ENCODE measurements around the gene CYFIP1. TPM values are rescaled to one million over a fixed set of nuclear protein-coding genes. Genes with fewer than 3 reads are reported as not detected.

The CYFIP1 gene
- total and polyA plus RNA-seq, 7 donors, result 45.0 to 99.6 (median 69.8) TPM

DNA sequence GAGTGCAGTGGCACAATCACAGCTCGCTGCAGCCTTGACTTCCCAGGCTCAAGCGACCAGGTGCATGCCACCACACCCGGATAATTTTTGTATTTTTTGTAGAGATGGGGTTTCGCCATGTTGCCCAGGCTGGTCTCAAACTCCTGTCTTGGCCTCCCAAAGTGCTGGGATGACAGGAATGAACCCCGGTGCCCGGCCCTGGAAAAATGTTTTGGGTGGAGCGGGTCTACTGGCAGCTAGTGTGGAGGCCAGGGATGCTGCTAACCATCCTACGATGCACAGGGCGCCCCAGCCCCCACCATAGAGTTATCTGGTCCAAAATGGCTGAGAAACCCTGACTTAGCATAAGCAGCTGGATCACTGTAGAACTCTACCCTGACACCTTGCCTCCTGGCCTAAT, 106.3 kb downstream of the CYFIP1 start:
- Histone ChIP-seq H3K4me1 (peaks cover 0 to 6% (median 2%) of the 10 kb centered on the region in 4 donors), H3K36me3 (peaks cover 19 to 100% (median 72%) of the 10 kb centered on the region in 4 donors), H3K27ac (no peak overlapping the region), H3K9me3 (no peaks in the 10 kb centered on the region), H3K4me3 (no peak overlapping the region), H3K27me3 (no peaks in the 10 kb centered on the region)
- intact Hi-C loops (cut with DNase I), result no loop called here
- no peak for DNase-seq
- WGBS, 2 donors, result 93 to 97% methylated on average over 9 of the region's 9 CpGs
- no peak for TF ChIP-seq EP300 (IDR thresholded peaks at IDR 0.05)
- no peak for TF ChIP-seq POLR2A (IDR thresholded peaks at IDR 0.05)
- TF ChIP-seq, protein P1, sequence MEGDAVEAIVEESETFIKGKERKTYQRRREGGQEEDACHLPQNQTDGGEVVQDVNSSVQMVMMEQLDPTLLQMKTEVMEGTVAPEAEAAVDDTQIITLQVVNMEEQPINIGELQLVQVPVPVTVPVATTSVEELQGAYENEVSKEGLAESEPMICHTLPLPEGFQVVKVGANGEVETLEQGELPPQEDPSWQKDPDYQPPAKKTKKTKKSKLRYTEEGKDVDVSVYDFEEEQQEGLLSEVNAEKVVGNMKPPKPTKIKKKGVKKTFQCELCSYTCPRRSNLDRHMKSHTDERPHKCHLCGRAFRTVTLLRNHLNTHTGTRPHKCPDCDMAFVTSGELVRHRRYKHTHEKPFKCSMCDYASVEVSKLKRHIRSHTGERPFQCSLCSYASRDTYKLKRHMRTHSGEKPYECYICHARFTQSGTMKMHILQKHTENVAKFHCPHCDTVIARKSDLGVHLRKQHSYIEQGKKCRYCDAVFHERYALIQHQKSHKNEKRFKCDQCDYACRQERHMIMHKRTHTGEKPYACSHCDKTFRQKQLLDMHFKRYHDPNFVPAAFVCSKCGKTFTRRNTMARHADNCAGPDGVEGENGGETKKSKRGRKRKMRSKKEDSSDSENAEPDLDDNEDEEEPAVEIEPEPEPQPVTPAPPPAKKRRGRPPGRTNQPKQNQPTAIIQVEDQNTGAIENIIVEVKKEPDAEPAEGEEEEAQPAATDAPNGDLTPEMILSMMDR (IDR thresholded peaks at IDR 0.05), result no peak
- TF ChIP-seq POLR2AphosphoS5 (IDR thresholded peaks at IDR 0.05), result no peak

DNA sequence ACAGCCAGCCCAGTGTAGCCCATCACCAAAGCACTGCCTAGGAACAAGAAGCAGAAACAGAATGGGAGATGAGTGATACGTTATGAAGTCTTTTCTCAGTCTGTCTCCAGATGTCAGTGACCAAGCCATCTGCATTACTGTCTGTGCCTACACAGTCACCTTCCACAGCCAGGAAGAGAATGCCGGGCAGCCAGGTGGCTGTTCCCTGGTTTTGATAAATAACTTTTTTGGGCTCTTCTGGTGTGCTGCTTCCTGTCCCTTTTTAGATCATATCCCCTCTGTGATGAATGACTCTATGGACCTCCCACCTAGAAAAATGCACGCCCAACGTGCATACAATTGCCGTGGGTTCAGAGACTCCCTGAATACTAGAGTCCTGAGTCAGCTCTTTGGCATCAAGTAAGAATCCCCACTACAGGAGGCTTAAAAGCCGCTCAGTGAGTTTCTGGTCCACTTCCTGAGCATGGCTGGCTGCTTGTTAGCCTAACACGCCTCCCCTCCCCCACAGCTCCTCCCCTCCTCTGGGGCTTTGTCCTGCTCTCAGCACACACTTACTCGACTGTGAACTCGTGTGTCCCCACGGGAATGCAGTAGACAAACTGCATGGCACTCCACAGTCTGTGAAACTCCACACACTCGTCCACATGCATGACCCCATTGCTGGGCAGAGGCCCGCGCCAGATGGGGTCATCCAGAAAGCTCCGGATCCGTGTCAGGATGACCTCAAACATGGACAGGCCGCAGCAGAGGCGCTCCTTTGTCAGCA, 107.0 kb downstream of the CYFIP1 start:
- peaks cover 20 to 100% (median 71%) of the 10 kb centered on the region in 4 donors for H3K36me3 ChIP-seq

DNA sequence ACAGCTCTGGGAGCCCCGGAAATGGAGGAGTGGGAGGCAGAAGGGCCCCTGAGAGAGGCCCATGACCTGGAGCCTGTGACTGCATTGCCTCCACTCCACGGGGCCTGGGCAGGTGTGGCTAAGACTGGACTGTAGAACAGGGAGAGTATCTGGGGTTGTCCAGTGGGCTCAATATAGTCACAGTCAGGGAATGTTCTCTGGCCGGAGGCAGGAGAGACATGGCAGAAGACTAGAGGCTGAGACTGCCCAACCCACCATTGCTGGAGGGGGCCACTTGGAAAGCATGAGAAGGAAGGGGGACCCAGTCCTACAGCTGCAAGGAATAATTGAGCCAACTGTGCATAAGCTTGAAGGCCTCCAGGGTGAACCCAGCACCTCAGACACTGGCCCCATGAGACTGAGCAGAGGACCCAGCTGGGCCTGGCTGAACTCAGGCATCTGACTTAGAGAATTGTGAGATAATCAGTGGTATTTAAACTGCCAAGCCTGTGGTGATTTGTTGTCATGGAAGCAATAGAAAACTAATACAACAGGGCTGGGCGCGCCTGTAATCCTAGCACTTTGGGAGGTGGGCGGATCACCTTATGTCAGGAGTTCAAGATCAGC, 108.6 kb downstream of the CYFIP1 start:
- TF ChIP-seq, protein P1 (IDR thresholded peaks at IDR 0.05), result no peak
- TF ChIP-seq POLR2AphosphoS5 (IDR thresholded peaks at IDR 0.05), result no peak
- 96 to 97% methylated on average over 6 of the region's 6 CpGs for WGBS, 2 donors
- Histone ChIP-seq H3K4me1 (peaks cover 0 to 11% (median 3%) of the 10 kb centered on the region in 4 donors), H3K9me3 (no peaks in the 10 kb centered on the region), H3K4me3 (no peak overlapping the region), H3K27me3 (no peaks in the 10 kb centered on the region), H3K36me3 (peaks cover 17 to 98% (median 66%) of the 10 kb centered on the region in 4 donors), H3K27ac (no peak overlapping the region)
- intact Hi-C loops (cut with DNase I), result no loop called here
- DNase-seq, result no peak

More for the DNA sequence above, 107.0 kb downstream of the CYFIP1 start:
- TF ChIP-seq POLR2AphosphoS5 (IDR thresholded peaks at IDR 0.05), result no peak
- no peak for TF ChIP-seq POLR2A (IDR thresholded peaks at IDR 0.05)
- TF ChIP-seq, protein P1 (IDR thresholded peaks at IDR 0.05), result no peak
- no peak for TF ChIP-seq EP300 (IDR thresholded peaks at IDR 0.05)
- H3K4me3 ChIP-seq, result no peak overlapping the region
- DNase-seq, result no peak
- no peaks in the 10 kb centered on the region for H3K27me3 ChIP-seq
- peaks cover 0 to 11% (median 3%) of the 10 kb centered on the region in 4 donors for H3K4me1 ChIP-seq
- intact Hi-C loops (cut with DNase I), result no loop called here
- no peaks in the 10 kb centered on the region for H3K9me3 ChIP-seq
- no peak overlapping the region for H3K27ac ChIP-seq
- 86 to 95% methylated on average over 17 of the region's 17 CpGs for WGBS, 2 donors

DNA sequence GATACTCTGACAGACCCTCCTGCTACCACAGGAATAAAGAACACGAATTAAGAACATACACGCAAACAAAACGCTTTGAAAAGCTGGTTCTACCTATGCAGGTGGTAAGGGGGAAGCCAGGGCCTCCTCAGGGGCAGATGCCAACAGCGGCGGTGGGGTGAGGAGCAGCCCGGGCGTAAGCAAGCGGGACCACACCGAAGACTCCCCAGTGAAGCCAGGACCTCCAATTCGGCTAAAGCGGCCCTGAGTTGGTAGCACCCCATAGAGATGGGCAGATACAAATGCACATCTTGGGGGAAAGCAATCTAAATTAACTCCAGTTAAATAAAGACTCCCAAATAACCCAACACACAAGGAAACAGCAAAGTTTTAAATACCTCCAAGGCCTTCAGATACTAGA, 109.3 kb downstream of the CYFIP1 start:
- Histone ChIP-seq H3K36me3 (peaks cover 17 to 98% (median 66%) of the 10 kb centered on the region in 4 donors), H3K27ac (no peak overlapping the region), H3K4me3 (no peak overlapping the region), H3K9me3 (no peaks in the 10 kb centered on the region), H3K27me3 (no peaks in the 10 kb centered on the region), H3K4me1 (peaks cover 0 to 11% (median 3%) of the 10 kb centered on the region in 4 donors)
- TF ChIP-seq POLR2AphosphoS5 (IDR thresholded peaks at IDR 0.05) (no peak), EP300 (IDR thresholded peaks at IDR 0.05) (no peak), POLR2A (IDR thresholded peaks at IDR 0.05) (no peak)
- DNase-seq, result no peak
- intact Hi-C loops (cut with DNase I), result no loop called here
- WGBS, 2 donors, result 97 to 98% methylated on average over 11 of the region's 11 CpGs

DNA sequence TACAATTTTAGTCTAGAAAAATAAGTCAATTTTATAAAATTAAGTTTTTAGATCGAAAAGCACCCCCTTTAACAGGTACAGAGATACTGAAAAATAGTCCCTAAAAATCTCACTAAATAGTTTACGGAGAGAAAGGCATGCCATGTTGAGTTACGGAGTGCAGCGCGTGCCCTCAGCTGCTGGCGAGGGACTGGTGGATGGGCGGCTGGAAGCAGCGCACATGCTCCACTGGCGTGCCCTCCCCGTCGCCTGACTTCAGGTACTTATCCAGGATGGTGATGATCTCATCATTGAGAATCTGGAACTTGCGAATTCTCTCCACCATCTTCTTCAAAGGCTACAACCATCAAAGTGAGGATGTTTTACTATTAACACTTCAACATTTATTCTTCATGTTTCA, 110.3 kb downstream of the CYFIP1 start:
- WGBS, 2 donors, result 97 to 98% methylated on average over 12 of the region's 12 CpGs
- Histone ChIP-seq H3K27me3 (no peaks in the 10 kb centered on the region), H3K27ac (no peak overlapping the region), H3K4me3 (no peak overlapping the region), H3K4me1 (peaks cover 0 to 11% (median 3%) of the 10 kb centered on the region in 4 donors), H3K36me3 (peaks cover 17 to 98% (median 56%) of the 10 kb centered on the region in 4 donors), H3K9me3 (no peaks in the 10 kb centered on the region)
- intact Hi-C loops (cut with DNase I), result no loop called here
- TF ChIP-seq, protein P1 (IDR thresholded peaks at IDR 0.05), result no peak
- no peak for TF ChIP-seq EP300 (IDR thresholded peaks at IDR 0.05)
- no peak for TF ChIP-seq POLR2AphosphoS5 (IDR thresholded peaks at IDR 0.05)
- no peak for TF ChIP-seq POLR2A (IDR thresholded peaks at IDR 0.05)
- DNase-seq, result no peak

All from sigmoid colon (tissue), 7 donors.